ENCODE results near the gene DENND10.
A peak's percentile ranks its signal among the peaks of the same experiment; 100 is the strongest.
"Not testable (repeated sequence)": the region's sequence is repeated elsewhere in the genome, so short reads cannot be mapped to it uniquely, and the experiment has no call there.

DENND10 gene

GRCh38 chr10:119176166-119176565 lies 72.3 kb downstream of the DENND10 start:
- DNase-seq = no peak

- DNase-seq = no peak
Measured at GRCh38 chr10:119177708-119178371, 73.9 kb downstream of the DENND10 start.

GRCh38 chr10:119178372-119179119 lies 74.6 kb downstream of the DENND10 start, which contains the start of gene PRDX3:
Gene PRDX3 (minus strand): TSS chr10:119178812. CDS start chr10:119178790, 22 bp downstream.
- DNase-seq = peak; percentile 94

GRCh38 chr10:119180850-119181400 lies 77.0 kb downstream of the DENND10 start:
- not testable (repeated sequence) for DNase-seq

- DNase-seq = no peak
Measured at GRCh38 chr10:119183664-119184412, 79.9 kb downstream of the DENND10 start.

Measured in EL (cell line).